Esophagus (tissue), 2 donors: ENCODE measurements around the gene FAM174B. TPM values are rescaled to one million over a fixed set of nuclear protein-coding genes. Genes with fewer than 3 reads are reported as not detected.

Source experiments
- H3K27ac ChIP-seq, 2 donors: one replicate each; pipeline ENCODE4 v1.5.1; 2013; ENCODE audit warnings: low read depth in 2 of 2, mild to moderate bottlenecking in 2 of 2, inconsistent platforms in 1 of 2, low read length in 1 of 2, moderate library complexity in 1 of 2
- H3K27me3 ChIP-seq, 2 donors: one replicate each; pipeline ENCODE4 v1.6.1; 2013; ENCODE audit warnings: low read length in 2 of 2, control low read depth in 1 of 2, mild to moderate bottlenecking in 1 of 2; ENCODE audit not compliant: insufficient read depth in 2 of 2, control insufficient read depth in 1 of 2
- H3K36me3 ChIP-seq, 2 donors: one replicate each; pipeline ENCODE4 v1.6.1; 2013; ENCODE audit warnings: low read length in 1 of 2; ENCODE audit not compliant: control insufficient read depth in 2 of 2, insufficient read depth in 2 of 2
- H3K4me1 ChIP-seq, 2 donors: one replicate each; pipeline ENCODE4 v1.6.1; 2013; ENCODE audit warnings: low read length in 1 of 2; ENCODE audit not compliant: control insufficient read depth in 2 of 2, insufficient read depth in 2 of 2
- H3K4me3 ChIP-seq, 2 donors: one replicate each; pipeline ENCODE4 v1.5.1; 2013; ENCODE audit warnings: low read length in 2 of 2, mild to moderate bottlenecking in 2 of 2, low read depth in 1 of 2, moderate library complexity in 1 of 2
- H3K9me3 ChIP-seq, 2 donors: one replicate each; pipeline ENCODE4 v1.6.1; 2013; ENCODE audit warnings: mild to moderate bottlenecking in 2 of 2, low read depth in 1 of 2, low read length in 1 of 2, moderate library complexity in 1 of 2; ENCODE audit not compliant: control insufficient read depth in 2 of 2, insufficient read depth in 1 of 2
- WGBS, 2 donors: extraction: QIAGEN DNeasy Blood & Tissue Kit; methylation state at CpG; one replicate each; pipeline ENCODE4 v1.1.7; 2013; 5-methylcytosine and 5-hydroxymethylcytosine counted together
- polyA plus RNA-seq, 2 donors: library from polyadenylated mRNA; stranded (reverse); fragments of 200-250 nt; gene quantifications; one replicate each; pipeline ENCODE4 v1.2.3, GENCODE V29; 2013
- donor health status: healthy with polysubstance abuse.
- donor health status: Bipolar disorder and iron deficiency.

FAM174B gene
- 1 to 10 TPM; 3.7 to 7.3 TPM for polyA plus RNA-seq

- Histone ChIP-seq H3K36me3 (no peaks in the 10 kb centered on the region), H3K9me3 (no peaks in the 10 kb centered on the region), H3K4me3 (peak within 1 kb of the TSS; percentile 57 to 71), H3K4me1 (peaks cover 3 to 6% of the 10 kb centered on the region in 2 donors), H3K27ac (peak within 1 kb of the TSS; percentile 37 to 47), H3K27me3 (no peaks in the 10 kb centered on the region)
- 1% methylated on average over 75 to 100 of the region's 100 CpGs for WGBS, 2 donors
Measured at GRCh38 chr15:92655178-92655995, at the start of gene FAM174B. Gene FAM174B, minus strand, starts transcription at chr15:92655775.

- no peaks in the 10 kb centered on the region for H3K36me3 ChIP-seq
- no peak overlapping the region for H3K4me3 ChIP-seq
- H3K4me1 ChIP-seq: no peaks in the 10 kb centered on the region
- H3K27ac ChIP-seq: no peak overlapping the region
- H3K27me3 ChIP-seq: no peaks in the 10 kb centered on the region
- 52 to 56% methylated on average over 5 of the region's 5 CpGs for WGBS, 2 donors
- no peaks in the 10 kb centered on the region for H3K9me3 ChIP-seq
Measured at GRCh38 chr15:92696096-92696495, 40.5 kb upstream of the FAM174B start.

- H3K9me3 ChIP-seq: peaks cover 0 to under 1% of the 10 kb centered on the region in 2 donors
- H3K27me3 ChIP-seq: no peaks in the 10 kb centered on the region
- no peak overlapping the region for H3K27ac ChIP-seq
- no peaks in the 10 kb centered on the region for H3K4me1 ChIP-seq
- no peaks in the 10 kb centered on the region for H3K36me3 ChIP-seq
- H3K4me3 ChIP-seq: no peak overlapping the region
- 67 to 71% methylated on average over 5 of the region's 5 CpGs for WGBS, 2 donors
Measured at GRCh38 chr15:92693691-92694331, 38.2 kb upstream of the FAM174B start.

- Histone ChIP-seq H3K9me3 (peaks cover 0 to 2% of the 10 kb centered on the region in 2 donors), H3K4me1 (no peaks in the 10 kb centered on the region), H3K27ac (no peak overlapping the region), H3K27me3 (no peaks in the 10 kb centered on the region), H3K4me3 (no peak overlapping the region), H3K36me3 (no peaks in the 10 kb centered on the region)
- WGBS, 2 donors: 37 to 55% methylated on average over 3 of the region's 3 CpGs
Measured at GRCh38 chr15:92690395-92690794, 34.8 kb upstream of the FAM174B start.

- Histone ChIP-seq H3K27me3 (no peaks in the 10 kb centered on the region), H3K4me1 (no peaks in the 10 kb centered on the region), H3K36me3 (no peaks in the 10 kb centered on the region), H3K27ac (no peak overlapping the region), H3K9me3 (peaks cover 0 to 2% of the 10 kb centered on the region in 2 donors), H3K4me3 (no peak overlapping the region)
- 93 to 97% methylated on average over 1 of the region's 1 CpG for WGBS, 2 donors
Measured at GRCh38 chr15:92687746-92688145, 32.2 kb upstream of the FAM174B start.

GRCh38 chr15:92687195-92687602 is 31.6 kb upstream of the FAM174B start:
- no peaks in the 10 kb centered on the region for H3K27me3 ChIP-seq
- H3K4me3 ChIP-seq: no peak overlapping the region
- no peaks in the 10 kb centered on the region for H3K4me1 ChIP-seq
- WGBS, 2 donors: 54 to 72% methylated on average over 4 of the region's 4 CpGs
- peaks cover 0 to 2% of the 10 kb centered on the region in 2 donors for H3K9me3 ChIP-seq
- no peak overlapping the region for H3K27ac ChIP-seq
- no peaks in the 10 kb centered on the region for H3K36me3 ChIP-seq

GRCh38 chr15:92683511-92683834 is 27.9 kb upstream of the FAM174B start:
- no peaks in the 10 kb centered on the region for H3K4me1 ChIP-seq
- no peaks in the 10 kb centered on the region for H3K9me3 ChIP-seq
- 58 to 72% methylated on average over 6 of the region's 6 CpGs for WGBS, 2 donors
- no peaks in the 10 kb centered on the region for H3K27me3 ChIP-seq
- no peak overlapping the region for H3K27ac ChIP-seq
- no peaks in the 10 kb centered on the region for H3K36me3 ChIP-seq
- no peak overlapping the region for H3K4me3 ChIP-seq

- Histone ChIP-seq H3K4me3 (no peak overlapping the region), H3K4me1 (no peaks in the 10 kb centered on the region), H3K36me3 (no peaks in the 10 kb centered on the region), H3K9me3 (no peaks in the 10 kb centered on the region), H3K27me3 (no peaks in the 10 kb centered on the region), H3K27ac (no peak overlapping the region)
- WGBS, 2 donors: 80 to 83% methylated on average over 7 of the region's 7 CpGs
Measured at GRCh38 chr15:92682741-92683510, 27.4 kb upstream of the FAM174B start.

GRCh38 chr15:92681141-92681631 is 25.6 kb upstream of the FAM174B start:
- 36 to 51% methylated on average over 3 of the region's 3 CpGs for WGBS, 2 donors
- Histone ChIP-seq H3K9me3 (no peaks in the 10 kb centered on the region), H3K27me3 (no peaks in the 10 kb centered on the region), H3K36me3 (no peaks in the 10 kb centered on the region), H3K27ac (no peak overlapping the region), H3K4me3 (no peak overlapping the region), H3K4me1 (no peaks in the 10 kb centered on the region)
